Measurements from ENCODE around the gene PDSS1.

Gene PDSS1

DNA sequence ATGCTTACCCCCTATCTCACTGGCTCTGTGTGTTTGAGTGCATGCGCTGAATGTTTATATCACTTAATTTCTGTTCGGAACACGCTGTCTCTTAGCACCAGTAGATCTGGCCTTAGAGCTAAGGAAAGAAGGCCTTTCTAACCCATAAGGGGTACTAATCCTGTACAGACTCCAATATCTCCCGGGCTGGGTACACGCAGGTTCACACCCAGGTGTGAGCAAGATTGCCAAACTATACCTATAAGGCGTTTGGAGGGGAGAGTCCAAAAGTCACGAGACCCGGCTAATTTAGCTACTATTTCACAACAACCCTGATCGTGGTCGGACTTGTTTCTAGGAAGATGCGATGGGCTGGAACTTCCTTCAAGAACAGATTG lies 727 bp upstream of the PDSS1 start:
- Histone ChIP-seq H3K9me3 (ENCODE audit: severe bottlenecking) (no peaks in the 10 kb centered on the region), H3K4me3 (ENCODE audit: severe bottlenecking) (peak overlapping the region; percentile 80), H3K27me3 (ENCODE audit: insufficient read depth, poor library complexity, severe bottlenecking) (no peaks in the 10 kb centered on the region), H3K36me3 (ENCODE audit: low read depth) (peaks cover 11% of the 10 kb centered on the region), H3K4me1 (ENCODE audit: insufficient read depth, poor library complexity, severe bottlenecking) (peaks cover 7% of the 10 kb centered on the region), H3K27ac (ENCODE audit: poor library complexity, severe bottlenecking) (peak overlapping the region; percentile 74)
- TF ChIP-seq, protein P1, sequence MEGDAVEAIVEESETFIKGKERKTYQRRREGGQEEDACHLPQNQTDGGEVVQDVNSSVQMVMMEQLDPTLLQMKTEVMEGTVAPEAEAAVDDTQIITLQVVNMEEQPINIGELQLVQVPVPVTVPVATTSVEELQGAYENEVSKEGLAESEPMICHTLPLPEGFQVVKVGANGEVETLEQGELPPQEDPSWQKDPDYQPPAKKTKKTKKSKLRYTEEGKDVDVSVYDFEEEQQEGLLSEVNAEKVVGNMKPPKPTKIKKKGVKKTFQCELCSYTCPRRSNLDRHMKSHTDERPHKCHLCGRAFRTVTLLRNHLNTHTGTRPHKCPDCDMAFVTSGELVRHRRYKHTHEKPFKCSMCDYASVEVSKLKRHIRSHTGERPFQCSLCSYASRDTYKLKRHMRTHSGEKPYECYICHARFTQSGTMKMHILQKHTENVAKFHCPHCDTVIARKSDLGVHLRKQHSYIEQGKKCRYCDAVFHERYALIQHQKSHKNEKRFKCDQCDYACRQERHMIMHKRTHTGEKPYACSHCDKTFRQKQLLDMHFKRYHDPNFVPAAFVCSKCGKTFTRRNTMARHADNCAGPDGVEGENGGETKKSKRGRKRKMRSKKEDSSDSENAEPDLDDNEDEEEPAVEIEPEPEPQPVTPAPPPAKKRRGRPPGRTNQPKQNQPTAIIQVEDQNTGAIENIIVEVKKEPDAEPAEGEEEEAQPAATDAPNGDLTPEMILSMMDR (IDR thresholded peaks at IDR 0.05; ENCODE audit: poor library complexity, severe bottlenecking) = no peak
- ATAC-seq (ENCODE audit: low read depth) (no peak; the same call in 2 of the 3 replicates), DNase-seq (ENCODE audit: low spot score) (no peak)

DNA sequence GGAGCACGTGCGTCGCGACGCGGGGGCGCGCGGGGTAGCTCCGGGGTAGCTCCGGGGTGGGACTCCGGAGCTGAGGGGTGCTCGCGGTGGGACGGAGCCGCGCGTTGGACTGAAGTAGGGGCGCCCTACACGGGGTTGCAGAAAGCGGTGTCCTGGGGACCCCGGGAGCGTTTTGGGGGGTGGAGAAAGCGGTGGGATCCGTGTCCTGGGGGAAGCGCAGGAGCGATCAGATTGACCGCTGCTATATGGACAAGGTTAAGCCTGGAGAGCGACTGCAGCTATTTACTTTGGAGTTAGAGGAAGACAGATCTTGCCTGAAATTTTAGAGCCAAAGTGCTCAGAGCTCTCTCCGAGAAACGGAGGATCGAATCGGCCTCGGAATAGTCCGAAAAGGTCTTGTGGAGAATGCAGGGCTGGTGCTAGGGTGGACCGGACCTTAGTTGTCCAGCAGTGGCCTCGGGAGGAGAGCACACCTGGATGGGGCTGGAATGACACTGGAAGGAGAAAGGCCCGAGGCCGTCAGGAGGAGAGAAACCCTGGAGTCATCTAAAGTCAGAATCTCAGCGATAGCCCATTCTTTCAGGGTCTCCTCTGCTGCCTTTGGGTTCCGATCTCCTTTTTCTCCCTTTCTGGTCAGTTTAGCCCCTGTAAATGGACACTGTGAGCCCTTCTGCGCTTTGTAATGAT lies 564 bp downstream of the PDSS1 start:
- Histone ChIP-seq H3K4me1 (ENCODE audit: insufficient read depth, poor library complexity, severe bottlenecking) (peaks cover 7% of the 10 kb centered on the region), H3K4me3 (ENCODE audit: severe bottlenecking) (peak overlapping the region; percentile 80), H3K27ac (ENCODE audit: poor library complexity, severe bottlenecking) (peak overlapping the region; percentile 74), H3K27me3 (ENCODE audit: insufficient read depth, poor library complexity, severe bottlenecking) (no peaks in the 10 kb centered on the region), H3K9me3 (ENCODE audit: severe bottlenecking) (no peaks in the 10 kb centered on the region), H3K36me3 (ENCODE audit: low read depth) (peaks cover 22% of the 10 kb centered on the region)
- ATAC-seq (ENCODE audit: low read depth) (peak; percentile 40), DNase-seq (ENCODE audit: low spot score) (no peak)
- TF ChIP-seq, protein P1 (IDR thresholded peaks at IDR 0.05; ENCODE audit: poor library complexity, severe bottlenecking) = no peak

DNA sequence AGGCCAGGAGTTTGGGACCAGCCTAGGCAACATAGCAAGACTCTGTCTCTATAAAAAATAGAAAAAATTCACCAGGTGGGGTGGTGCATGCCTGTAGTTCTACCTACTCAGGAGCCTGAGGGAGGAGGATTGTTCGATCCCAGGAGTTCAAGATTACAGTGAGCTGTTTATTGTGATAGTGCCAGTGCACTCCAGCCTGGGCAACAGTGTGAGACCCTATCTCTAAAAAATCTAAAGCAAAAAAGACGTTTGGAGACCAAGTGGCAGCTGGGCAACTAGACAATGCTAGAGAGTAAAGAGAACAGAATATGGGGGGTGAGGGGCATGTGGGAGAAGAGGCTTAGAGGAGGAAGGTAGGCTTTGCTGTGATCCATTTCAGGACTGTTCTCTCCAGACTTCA lies 1.4 kb downstream of the PDSS1 start:
- peaks cover 26% of the 10 kb centered on the region for H3K36me3 ChIP-seq (ENCODE audit: low read depth)
- peak overlapping the region; percentile 74 for H3K27ac ChIP-seq (ENCODE audit: poor library complexity, severe bottlenecking)
- peaks cover 7% of the 10 kb centered on the region for H3K4me1 ChIP-seq (ENCODE audit: insufficient read depth, poor library complexity, severe bottlenecking)
- no peaks in the 10 kb centered on the region for H3K27me3 ChIP-seq (ENCODE audit: insufficient read depth, poor library complexity, severe bottlenecking)
- DNase-seq (ENCODE audit: low spot score) (no peak), ATAC-seq (ENCODE audit: low read depth) (no peak)
- H3K4me3 ChIP-seq (ENCODE audit: severe bottlenecking) = peak overlapping the region; percentile 80
- TF ChIP-seq, protein P1 (IDR thresholded peaks at IDR 0.05; ENCODE audit: poor library complexity, severe bottlenecking) = no peak
- no peaks in the 10 kb centered on the region for H3K9me3 ChIP-seq (ENCODE audit: severe bottlenecking)

DNA sequence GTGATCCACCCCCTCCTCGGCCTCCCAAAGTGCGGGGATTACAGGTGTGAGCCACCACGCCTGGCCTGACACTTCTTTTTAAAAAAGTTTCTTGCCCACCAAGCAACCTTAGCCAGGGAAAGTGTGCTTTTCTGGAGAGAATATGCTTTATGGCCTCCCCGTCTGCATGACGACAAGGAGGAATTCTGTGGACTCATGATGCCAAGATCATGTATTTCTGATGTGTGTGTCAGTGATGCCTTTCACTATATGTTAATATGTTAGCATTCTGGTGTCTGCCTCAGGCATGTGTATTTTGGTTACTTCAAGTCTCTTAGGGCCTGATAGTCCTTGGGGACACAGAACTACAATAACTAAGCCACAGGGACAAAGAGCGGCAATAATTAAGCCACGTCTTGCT lies 2.1 kb downstream of the PDSS1 start:
- H3K9me3 ChIP-seq (ENCODE audit: severe bottlenecking) = no peaks in the 10 kb centered on the region
- ATAC-seq (ENCODE audit: low read depth) (no peak), DNase-seq (ENCODE audit: low spot score) (no peak)
- H3K36me3 ChIP-seq (ENCODE audit: low read depth) = peaks cover 32% of the 10 kb centered on the region
- TF ChIP-seq, protein P1 (IDR thresholded peaks at IDR 0.05; ENCODE audit: poor library complexity, severe bottlenecking) = no peak
- H3K4me3 ChIP-seq (ENCODE audit: severe bottlenecking) = no peak overlapping the region
- H3K4me1 ChIP-seq (ENCODE audit: insufficient read depth, poor library complexity, severe bottlenecking) = peaks cover 7% of the 10 kb centered on the region
- H3K27ac ChIP-seq (ENCODE audit: poor library complexity, severe bottlenecking) = no peak overlapping the region
- H3K27me3 ChIP-seq (ENCODE audit: insufficient read depth, poor library complexity, severe bottlenecking) = no peaks in the 10 kb centered on the region

DNA sequence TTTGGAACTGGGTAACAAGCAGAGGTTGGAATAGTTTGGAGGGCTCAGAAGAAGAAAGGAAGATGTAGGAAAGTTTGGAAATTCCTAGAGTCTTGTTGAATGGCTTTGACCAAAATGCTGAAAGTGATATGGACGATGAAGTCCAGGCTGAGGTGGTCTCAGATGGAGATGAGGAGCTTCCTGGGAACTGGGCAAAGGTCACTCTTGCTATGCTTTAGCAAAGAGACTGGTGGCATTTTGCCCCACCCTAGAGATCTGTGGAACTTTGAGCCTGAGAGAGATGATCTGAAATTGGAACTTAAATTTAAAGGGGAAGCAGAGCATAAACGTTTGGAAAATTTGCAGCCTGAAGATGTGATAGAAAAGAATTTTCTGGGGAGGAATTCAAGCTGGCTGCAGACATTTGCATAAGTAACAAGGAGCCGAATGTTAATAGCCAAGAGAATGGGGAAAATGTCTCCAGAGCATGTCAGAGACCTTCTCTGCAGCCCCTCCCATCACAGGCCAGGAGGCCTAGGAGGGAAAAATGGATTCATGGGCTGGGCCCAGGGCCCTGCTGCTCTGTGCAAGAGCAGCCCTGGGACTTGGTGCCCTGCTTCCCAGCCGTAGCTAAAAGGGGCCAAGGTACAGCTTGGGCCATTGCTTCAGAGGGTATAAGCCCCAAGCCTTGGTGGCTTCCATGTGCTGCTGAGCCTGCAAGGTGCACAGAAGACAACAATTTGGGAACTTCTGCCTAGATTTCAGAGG lies 3.6 kb downstream of the PDSS1 start:
- H3K4me1 ChIP-seq (ENCODE audit: insufficient read depth, poor library complexity, severe bottlenecking) = peaks cover 7% of the 10 kb centered on the region
- DNase-seq (ENCODE audit: low spot score) = no peak
- H3K27ac ChIP-seq (ENCODE audit: poor library complexity, severe bottlenecking) = no peak overlapping the region
- TF ChIP-seq, protein P1 (IDR thresholded peaks at IDR 0.05; ENCODE audit: poor library complexity, severe bottlenecking) = no peak
- no peak overlapping the region for H3K4me3 ChIP-seq (ENCODE audit: severe bottlenecking)
- H3K27me3 ChIP-seq (ENCODE audit: insufficient read depth, poor library complexity, severe bottlenecking) = no peaks in the 10 kb centered on the region
- no peak for ATAC-seq (ENCODE audit: low read depth)
- peaks cover 46% of the 10 kb centered on the region for H3K36me3 ChIP-seq (ENCODE audit: low read depth)
- H3K9me3 ChIP-seq (ENCODE audit: severe bottlenecking) = no peaks in the 10 kb centered on the region
